Neural cell (in vitro differentiated cells): ENCODE measurements around the gene TSPAN14.

Experiments used
- CTCF ChIP-seq: fragments of 450-650 bp; IDR thresholded peaks from 2 replicates; pipeline ENCODE4 v1.5.1; 2014; ENCODE audit warnings: antibody characterized with exemption, mild to moderate bottlenecking, moderate library complexity; ENCODE audit not compliant: poor library complexity, severe bottlenecking
- EZH2 ChIP-seq: fragments of 200-600, 300-800 bp; shearing (Covaris generic), sonication (generic); IDR thresholded peaks from 2 replicates; pipeline ENCODE4 v1.6.1; 2014; ENCODE audit warnings: antibody characterized with exemption, low read length, borderline replicate concordance, mild to moderate bottlenecking; ENCODE audit not compliant: insufficient read depth, poor library complexity, severe bottlenecking
- POLR2AphosphoS5 ChIP-seq: IDR thresholded peaks from 2 replicates; pipeline ENCODE4 v1.6.1; 2012
- RAD21 ChIP-seq: fragments of 450-650 bp; conservative IDR thresholded peaks from 2 replicates; pipeline ENCODE4 v1.6.1; 2014; ENCODE audit warnings: antibody characterized with exemption, mild to moderate bottlenecking, moderate library complexity
- SMC3 ChIP-seq: fragments of 450-650 bp; conservative IDR thresholded peaks from 2 replicates; pipeline ENCODE4 v1.6.1; 2014; ENCODE audit warnings: antibody characterized with exemption, mild to moderate bottlenecking, moderate library complexity; ENCODE audit not compliant: poor library complexity
- TAF1 ChIP-seq: IDR thresholded peaks from 2 replicates; pipeline ENCODE4 v1.6.1; 2012; ENCODE audit warnings: low read depth
- TF ChIP-seq, protein P1 (sequence below): IDR thresholded peaks from 2 replicates; pipeline ENCODE4 v1.6.1; 2012; ENCODE audit warnings: borderline replicate concordance

DNA sequence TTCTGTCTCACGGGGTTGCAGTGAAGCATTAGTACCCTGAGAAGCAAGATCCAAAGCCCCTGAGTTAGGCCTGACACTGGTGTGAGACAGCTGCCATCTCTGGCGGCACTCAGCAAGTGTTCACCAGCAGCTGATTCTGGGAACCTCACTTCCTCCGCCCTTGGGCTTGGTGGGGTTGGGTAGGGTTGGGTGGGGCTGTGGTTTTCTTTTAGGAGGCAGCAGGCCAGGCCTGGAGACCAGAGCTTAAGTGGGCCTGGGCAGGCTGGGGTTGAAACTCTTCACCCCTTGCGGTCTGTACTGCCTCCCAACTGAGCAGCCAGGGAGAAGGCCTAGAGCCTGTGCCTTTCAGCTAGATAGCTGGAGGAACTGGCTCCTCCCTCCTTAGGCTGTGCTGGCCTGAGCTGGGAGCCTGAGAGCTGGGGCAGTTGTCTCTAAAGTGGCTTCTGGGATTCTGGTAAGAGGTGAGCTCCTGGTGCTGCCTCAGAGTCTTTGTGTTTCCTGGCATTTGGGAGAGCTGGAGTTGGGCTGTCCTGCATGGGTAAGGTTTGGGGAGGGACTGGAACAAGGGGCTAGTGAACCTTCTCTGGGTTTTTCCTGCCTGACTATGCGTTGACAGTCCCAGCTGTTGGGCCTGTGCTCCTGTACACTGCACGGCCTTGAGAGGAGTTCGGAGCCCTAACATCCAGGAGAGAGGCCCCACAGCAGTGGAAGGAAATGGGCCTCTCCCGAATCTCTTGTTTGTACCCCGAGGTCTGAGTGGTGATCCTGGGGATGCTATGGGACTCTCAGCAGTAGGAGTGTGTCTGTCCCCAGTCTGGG lies 5.1 kb downstream of the TSPAN14 start:
- no peak for TF ChIP-seq CTCF
- TF ChIP-seq POLR2AphosphoS5: no peak
- TF ChIP-seq EZH2: no peak
- no peak for TF ChIP-seq RAD21
- no peak for TF ChIP-seq SMC3
- TF ChIP-seq TAF1: no peak
- TF ChIP-seq, protein P1, sequence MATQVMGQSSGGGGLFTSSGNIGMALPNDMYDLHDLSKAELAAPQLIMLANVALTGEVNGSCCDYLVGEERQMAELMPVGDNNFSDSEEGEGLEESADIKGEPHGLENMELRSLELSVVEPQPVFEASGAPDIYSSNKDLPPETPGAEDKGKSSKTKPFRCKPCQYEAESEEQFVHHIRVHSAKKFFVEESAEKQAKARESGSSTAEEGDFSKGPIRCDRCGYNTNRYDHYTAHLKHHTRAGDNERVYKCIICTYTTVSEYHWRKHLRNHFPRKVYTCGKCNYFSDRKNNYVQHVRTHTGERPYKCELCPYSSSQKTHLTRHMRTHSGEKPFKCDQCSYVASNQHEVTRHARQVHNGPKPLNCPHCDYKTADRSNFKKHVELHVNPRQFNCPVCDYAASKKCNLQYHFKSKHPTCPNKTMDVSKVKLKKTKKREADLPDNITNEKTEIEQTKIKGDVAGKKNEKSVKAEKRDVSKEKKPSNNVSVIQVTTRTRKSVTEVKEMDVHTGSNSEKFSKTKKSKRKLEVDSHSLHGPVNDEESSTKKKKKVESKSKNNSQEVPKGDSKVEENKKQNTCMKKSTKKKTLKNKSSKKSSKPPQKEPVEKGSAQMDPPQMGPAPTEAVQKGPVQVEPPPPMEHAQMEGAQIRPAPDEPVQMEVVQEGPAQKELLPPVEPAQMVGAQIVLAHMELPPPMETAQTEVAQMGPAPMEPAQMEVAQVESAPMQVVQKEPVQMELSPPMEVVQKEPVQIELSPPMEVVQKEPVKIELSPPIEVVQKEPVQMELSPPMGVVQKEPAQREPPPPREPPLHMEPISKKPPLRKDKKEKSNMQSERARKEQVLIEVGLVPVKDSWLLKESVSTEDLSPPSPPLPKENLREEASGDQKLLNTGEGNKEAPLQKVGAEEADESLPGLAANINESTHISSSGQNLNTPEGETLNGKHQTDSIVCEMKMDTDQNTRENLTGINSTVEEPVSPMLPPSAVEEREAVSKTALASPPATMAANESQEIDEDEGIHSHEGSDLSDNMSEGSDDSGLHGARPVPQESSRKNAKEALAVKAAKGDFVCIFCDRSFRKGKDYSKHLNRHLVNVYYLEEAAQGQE: no peak
